OCI-LY3 (cell line): ENCODE measurements around the gene SH3PXD2A.

ENCODE experiments used
- H2AFZ ChIP-seq: fragments of 200-600, 300-600 bp; shearing (Covaris generic); 2 replicates; pipeline ENCODE4 v1.6.0; 2014; ENCODE audit warnings: antibody characterized with exemption, low read depth, low read length
- H3K27ac ChIP-seq: fragments of 200-600, 300-600 bp; sonication (generic); 2 replicates; pipeline ENCODE4 v1.5.1; 2014; ENCODE audit warnings: mild to moderate bottlenecking, low read length, moderate library complexity, mixed read lengths
- H3K27me3 ChIP-seq: fragments of 200-600, 300-600 bp; sonication (generic); 2 replicates; pipeline ENCODE4 v1.6.1; 2014; ENCODE audit warnings: low read depth, low read length, mixed read lengths
- H3K36me3 ChIP-seq: fragments of 200-600, 300-600 bp; sonication (generic); replicated peaks from 2 replicates; pipeline ENCODE3; 2014; ENCODE audit warnings: low read depth, low read length, mixed read lengths
- H3K4me1 ChIP-seq: fragments of 300-600, 200-600 bp; sonication (generic); 2 replicates; pipeline ENCODE4 v1.6.1; 2014; ENCODE audit warnings: low read length, mixed read lengths
- H3K4me2 ChIP-seq: fragments of 200-600, 300-600 bp; sonication (generic); 2 replicates; pipeline ENCODE4 v1.6.1; 2014; ENCODE audit warnings: low read length, mixed read lengths
- H3K4me3 ChIP-seq: fragments of 300-600, 200-600 bp; sonication (generic); 2 replicates; pipeline ENCODE4 v1.5.1; 2014; ENCODE audit warnings: antibody characterized with exemption, mild to moderate bottlenecking, low read length, moderate library complexity
- H3K79me2 ChIP-seq: fragments of 300-600, 200-600 bp; shearing (Covaris generic); 2 replicates; pipeline ENCODE4 v1.6.1; 2014; ENCODE audit warnings: mild to moderate bottlenecking, low read length, mixed read lengths
- H3K9ac ChIP-seq: fragments of 300-600, 200-600 bp; shearing (Covaris generic); 2 replicates; pipeline ENCODE4 v1.6.0; 2014; ENCODE audit warnings: mild to moderate bottlenecking, low read length, moderate library complexity
- H3K9me3 ChIP-seq: fragments of 200-600, 300-600 bp; shearing (Covaris generic); 2 replicates; pipeline ENCODE4 v1.6.1; 2014; ENCODE audit warnings: low read length, mixed read lengths; ENCODE audit not compliant: insufficient read depth
- H4K20me1 ChIP-seq: fragments of 200-600, 300-600 bp; sonication (generic); 2 replicates; pipeline ENCODE4 v1.6.1; 2016; ENCODE audit warnings: low read length, mixed read lengths; ENCODE audit not compliant: insufficient read depth
- CTCF ChIP-seq: fragments of 200-600, 300-600 bp; sonication (generic); IDR thresholded peaks from 2 replicates; pipeline ENCODE4 v1.5.1; 2014; ENCODE audit warnings: antibody characterized with exemption, low read length, low read depth
- EZH2phosphoT487 ChIP-seq: fragments of 200-600 bp; shearing (Covaris generic); IDR thresholded peaks from 2 replicates; pipeline ENCODE4 v1.6.1; 2018; ENCODE audit warnings: antibody characterized with exemption, mixed run types, low read depth

SH3PXD2A gene

DNA sequence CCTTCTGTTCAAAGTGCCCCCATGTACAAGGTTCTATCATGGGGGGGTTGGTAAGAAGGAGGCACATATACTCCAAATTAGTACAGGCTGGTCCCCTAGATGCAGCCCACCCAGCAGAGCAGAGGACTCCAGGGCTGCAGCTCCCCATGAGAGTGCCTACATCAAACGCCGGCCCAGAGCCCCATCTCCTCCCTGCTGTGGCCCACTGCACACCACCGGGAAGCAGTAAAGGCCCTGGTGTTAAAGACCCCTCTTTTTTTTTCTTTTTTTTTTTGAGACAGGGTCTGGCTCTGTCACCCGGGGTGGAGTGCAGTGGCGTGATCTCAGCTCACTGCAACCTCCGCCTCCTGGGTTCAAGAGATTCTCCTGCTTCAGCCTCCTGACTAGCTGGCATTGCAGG lies 47.4 kb downstream of the SH3PXD2A start:
- Histone ChIP-seq H3K4me2 (no peak overlapping the region), H3K9me3 (no peaks in the 10 kb centered on the region), H3K9ac (no peak overlapping the region), H4K20me1 (no peaks in the 10 kb centered on the region), H3K36me3 (no peaks in the 10 kb centered on the region), H3K27me3 (no peaks in the 10 kb centered on the region), H3K4me1 (no peaks in the 10 kb centered on the region), H3K27ac (no peak overlapping the region), H3K79me2 (no peaks in the 10 kb centered on the region), H2AFZ (no peak overlapping the region), H3K4me3 (no peak overlapping the region)
- TF ChIP-seq CTCF (no peak), EZH2phosphoT487 (no peak)

- Histone ChIP-seq H3K36me3 (no peaks in the 10 kb centered on the region), H3K4me3 (no peak overlapping the region), H3K9ac (no peak overlapping the region), H4K20me1 (no peaks in the 10 kb centered on the region), H3K79me2 (no peaks in the 10 kb centered on the region), H3K4me2 (no peak overlapping the region), H3K27ac (no peak overlapping the region), H3K27me3 (no peaks in the 10 kb centered on the region), H3K9me3 (no peaks in the 10 kb centered on the region), H2AFZ (no peak overlapping the region), H3K4me1 (no peaks in the 10 kb centered on the region)
- TF ChIP-seq CTCF (no peak), EZH2phosphoT487 (no peak)
Observed at GRCh38 chr10:103806395-103807187, 48.8 kb downstream of the SH3PXD2A start.

GRCh38 chr10:103805781-103806180 lies 49.6 kb downstream of the SH3PXD2A start:
- Histone ChIP-seq H3K4me2 (no peak overlapping the region), H3K4me1 (no peaks in the 10 kb centered on the region), H4K20me1 (no peaks in the 10 kb centered on the region), H3K4me3 (no peak overlapping the region), H3K9ac (no peak overlapping the region), H3K27me3 (no peaks in the 10 kb centered on the region), H3K36me3 (no peaks in the 10 kb centered on the region), H2AFZ (no peak overlapping the region), H3K79me2 (no peaks in the 10 kb centered on the region), H3K27ac (no peak overlapping the region), H3K9me3 (no peaks in the 10 kb centered on the region)
- no peak for TF ChIP-seq CTCF
- no peak for TF ChIP-seq EZH2phosphoT487

DNA sequence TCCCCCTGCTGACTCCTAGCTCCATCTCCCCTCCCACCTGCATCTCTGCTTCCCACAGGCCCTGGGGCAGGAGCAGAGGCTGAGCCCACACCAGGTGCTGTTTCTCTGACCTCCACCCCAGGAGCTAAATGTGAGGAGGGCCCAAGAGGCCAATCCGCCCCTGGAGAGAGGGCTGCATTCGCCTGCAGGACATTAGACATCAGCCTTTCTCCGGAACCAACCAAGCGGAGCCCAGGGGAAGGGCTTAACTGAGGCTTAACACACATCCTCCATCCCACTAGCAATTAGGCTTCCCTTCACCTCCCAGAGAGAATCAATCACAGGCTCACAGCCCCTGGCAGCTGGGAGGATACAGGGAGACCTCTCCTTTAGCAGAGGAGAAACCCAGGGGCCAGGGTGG lies 50.5 kb downstream of the SH3PXD2A start:
- Histone ChIP-seq H3K36me3 (no peaks in the 10 kb centered on the region), H3K4me3 (no peak overlapping the region), H2AFZ (no peak overlapping the region), H3K4me2 (no peak overlapping the region), H3K4me1 (no peaks in the 10 kb centered on the region), H3K9me3 (no peaks in the 10 kb centered on the region), H4K20me1 (no peaks in the 10 kb centered on the region), H3K27me3 (no peaks in the 10 kb centered on the region), H3K27ac (no peak overlapping the region), H3K9ac (no peak overlapping the region), H3K79me2 (no peaks in the 10 kb centered on the region)
- TF ChIP-seq EZH2phosphoT487: no peak
